GM23248 (cell line): Measurements from ENCODE around the gene ULK4. TPM values are rescaled to one million over a fixed set of nuclear protein-coding genes. Genes with fewer than 3 reads are reported as not detected.

ENCODE experiments used
- DNase-seq: peaks from one replicate; pipeline ENCODE4 v3.0.0-alpha.2; 2015
- H2AFZ ChIP-seq: fragments of 200-600 bp; sonication (generic); 2 replicates; pipeline ENCODE4 v1.6.1; 2016; ENCODE audit warnings: antibody characterized with exemption
- H3F3A ChIP-seq: fragments of 200-600 bp; sonication (generic); 2 replicates; pipeline ENCODE4 v1.6.1; 2016; ENCODE audit warnings: mild to moderate bottlenecking, antibody characterized with exemption, mixed run types; ENCODE audit not compliant: insufficient read depth
- H3K27ac ChIP-seq: fragments of 200-600 bp; sonication (generic); 2 replicates; pipeline ENCODE4 v1.5.1; 2016; ENCODE audit warnings: mild to moderate bottlenecking
- H3K27me3 ChIP-seq: fragments of 200-600 bp; sonication (generic); replicated peaks from 2 replicates; pipeline ENCODE4 v1.6.1; 2016; ENCODE audit warnings: mild to moderate bottlenecking; ENCODE audit not compliant: insufficient read depth
- H3K36me3 ChIP-seq: fragments of 200-600 bp; sonication (generic); 2 replicates; pipeline ENCODE4 v1.6.1; 2016; ENCODE audit warnings: low read depth, mild to moderate bottlenecking
- H3K4me1 ChIP-seq: fragments of 200-600 bp; sonication (generic); 2 replicates; pipeline ENCODE4 v1.6.1; 2016; ENCODE audit warnings: mild to moderate bottlenecking; ENCODE audit not compliant: insufficient read depth
- H3K4me2 ChIP-seq: fragments of 200-600 bp; sonication (generic); one replicate; pipeline ENCODE4 v1.6.1; 2016; ENCODE audit warnings: mild to moderate bottlenecking; ENCODE audit not compliant: unreplicated experiment
- H3K4me3 ChIP-seq: fragments of 200-600 bp; sonication (generic); 2 replicates; pipeline ENCODE4 v1.5.1; 2016; ENCODE audit warnings: mild to moderate bottlenecking
- H3K79me2 ChIP-seq: fragments of 200-600 bp; sonication (generic); 2 replicates; pipeline ENCODE4 v1.6.1; 2016; ENCODE audit warnings: mild to moderate bottlenecking; ENCODE audit not compliant: insufficient read depth
- H3K9ac ChIP-seq: fragments of 200-600 bp; sonication (generic); 2 replicates; pipeline ENCODE4 v1.6.1; 2016; ENCODE audit warnings: mild to moderate bottlenecking
- H3K9me2 ChIP-seq: fragments of 200-600 bp; sonication (generic); 2 replicates; pipeline ENCODE4 v1.6.1; 2016; ENCODE audit warnings: mixed run types, mild to moderate bottlenecking, moderate library complexity; ENCODE audit not compliant: insufficient read depth
- H3K9me3 ChIP-seq: fragments of 200-600 bp; sonication (generic); one replicate; pipeline ENCODE4 v1.6.1; 2017; ENCODE audit warnings: low read depth
- H4K20me1 ChIP-seq: fragments of 200-600 bp; sonication (generic); 2 replicates; pipeline ENCODE4 v1.6.0; 2016; ENCODE audit not compliant: insufficient read depth
- EZH2 ChIP-seq: fragments of 200-600 bp; sonication (generic); IDR thresholded peaks from 2 replicates; pipeline ENCODE4 v1.6.1; 2018; ENCODE audit warnings: antibody characterized with exemption, mild to moderate bottlenecking; ENCODE audit not compliant: insufficient read depth, poor library complexity, severe bottlenecking
- EZH2phosphoT487 ChIP-seq: fragments of 200-600 bp; sonication (generic); IDR thresholded peaks from 2 replicates; pipeline ENCODE4 v1.6.1; 2018; ENCODE audit warnings: antibody characterized with exemption, moderate library complexity, mild to moderate bottlenecking, low read depth; ENCODE audit not compliant: insufficient read depth
- WGBS, 2 experiments: methylation state at CpG; one replicate each; pipeline ENCODE4 v1.1.6; 2015 to 2017; ENCODE audit warnings: low lambda C conversion rate in 2 of 2, low coverage in 1 of 2; ENCODE audit errors: missing lambda C conversion rate in 2 of 2; 5-methylcytosine and 5-hydroxymethylcytosine counted together
- in situ Hi-C: fragments of 300-500 bp; cut with MboI; formaldehyde crosslinking; loops from 2 replicates; pipeline ENCODE4 v1.15.0; 2020
- polyA plus RNA-seq: library from polyadenylated mRNA; unstranded; fragments of >200 nt; fragmentation: Nextera tagmentation; extraction: Ambion mirVana; gene quantifications from 2 replicates; pipeline ENCODE4 v1.2.1, GENCODE V29; 2016
- total RNA-seq: library from RNA; depleted of rRNA; stranded (reverse); fragments of >200 nt; shearing (Covaris generic); gene quantifications from 2 replicates; pipeline ENCODE4 v1.2.3, GENCODE V29; 2014

ULK4 gene
- total and polyA plus RNA-seq, 2 experiments from 2014 or later, result 3.5 to 20.3 TPM

DNA sequence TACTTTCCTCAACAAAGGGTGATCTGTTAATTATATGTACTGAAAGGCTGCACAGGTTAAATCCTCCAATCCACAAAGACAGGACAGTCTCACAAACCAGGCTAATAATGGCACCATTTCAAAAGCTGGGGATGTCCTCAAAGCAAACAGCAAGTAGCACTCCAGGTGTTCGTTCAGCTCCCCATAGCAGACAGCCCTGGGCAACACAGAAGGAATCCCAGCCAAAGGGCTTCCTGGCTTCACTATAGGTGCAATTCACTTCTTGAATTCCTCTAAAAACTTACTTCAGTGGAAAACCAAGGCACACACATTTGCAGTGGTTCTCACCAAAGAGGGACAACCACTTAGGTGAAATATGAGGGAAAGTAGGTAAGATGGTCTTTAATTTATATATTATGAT, 595.9 kb downstream of the ULK4 start:
- Histone ChIP-seq H3K4me3 (no peak overlapping the region), H3K9ac (no peak overlapping the region), H3K36me3 (no peaks in the 10 kb centered on the region), H4K20me1 (no peaks in the 10 kb centered on the region), H3K79me2 (no peaks in the 10 kb centered on the region), H3F3A (peaks cover 9% of the 10 kb centered on the region; the same call in 1 of the 2 replicates), H3K27ac (no peak overlapping the region), H3K27me3 (no peaks in the 10 kb centered on the region), H2AFZ (no peak overlapping the region), H3K4me1 (peaks cover 9% of the 10 kb centered on the region; the same call in 1 of the 2 replicates), H3K9me3 (no peaks in the 10 kb centered on the region), H3K4me2 (no peak overlapping the region), H3K9me2 (no peaks in the 10 kb centered on the region)
- no peak for TF ChIP-seq EZH2
- TF ChIP-seq EZH2phosphoT487, result no peak
- no peak for DNase-seq
- in situ Hi-C loops, result no loop called here
- WGBS, 2 experiments, result 95 to 100% methylated on average over 1 of the region's 1 CpG

DNA sequence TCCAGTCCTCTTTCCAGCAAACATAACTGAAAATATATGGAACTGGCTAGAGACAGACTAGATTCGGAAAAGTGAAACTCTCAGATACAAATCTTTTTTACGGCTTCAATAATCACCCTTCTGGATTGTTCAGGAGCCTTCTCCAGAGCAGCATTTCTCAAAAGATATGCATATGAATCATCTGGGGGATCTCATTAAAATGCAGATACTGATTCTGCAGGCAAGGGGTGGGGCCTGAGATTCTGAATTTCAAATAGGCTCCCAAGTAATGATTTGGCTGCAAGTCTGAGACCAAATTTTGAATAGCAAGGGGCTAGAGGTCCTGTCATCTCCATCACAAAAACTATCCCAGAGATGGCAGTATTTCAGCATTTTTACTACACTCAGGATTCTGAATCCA, 597.2 kb downstream of the ULK4 start:
- in situ Hi-C loops, result no loop called here
- Histone ChIP-seq H3K9ac (no peak overlapping the region), H3K9me2 (no peaks in the 10 kb centered on the region), H3K9me3 (no peaks in the 10 kb centered on the region), H3K36me3 (no peaks in the 10 kb centered on the region), H3K27me3 (no peaks in the 10 kb centered on the region), H3K27ac (no peak overlapping the region), H3K4me3 (no peak overlapping the region), H3F3A (peaks cover 9% of the 10 kb centered on the region; the same call in 1 of the 2 replicates), H3K79me2 (no peaks in the 10 kb centered on the region), H3K4me2 (no peak overlapping the region), H3K4me1 (peaks cover 9% of the 10 kb centered on the region; the same call in 1 of the 2 replicates), H4K20me1 (no peaks in the 10 kb centered on the region), H2AFZ (no peak overlapping the region)
- peak; percentile 25 for DNase-seq
- 38 to 40% methylated on average over 2 of the region's 2 CpGs for WGBS, 2 experiments
- no peak for TF ChIP-seq EZH2phosphoT487
- no peak for TF ChIP-seq EZH2

DNA sequence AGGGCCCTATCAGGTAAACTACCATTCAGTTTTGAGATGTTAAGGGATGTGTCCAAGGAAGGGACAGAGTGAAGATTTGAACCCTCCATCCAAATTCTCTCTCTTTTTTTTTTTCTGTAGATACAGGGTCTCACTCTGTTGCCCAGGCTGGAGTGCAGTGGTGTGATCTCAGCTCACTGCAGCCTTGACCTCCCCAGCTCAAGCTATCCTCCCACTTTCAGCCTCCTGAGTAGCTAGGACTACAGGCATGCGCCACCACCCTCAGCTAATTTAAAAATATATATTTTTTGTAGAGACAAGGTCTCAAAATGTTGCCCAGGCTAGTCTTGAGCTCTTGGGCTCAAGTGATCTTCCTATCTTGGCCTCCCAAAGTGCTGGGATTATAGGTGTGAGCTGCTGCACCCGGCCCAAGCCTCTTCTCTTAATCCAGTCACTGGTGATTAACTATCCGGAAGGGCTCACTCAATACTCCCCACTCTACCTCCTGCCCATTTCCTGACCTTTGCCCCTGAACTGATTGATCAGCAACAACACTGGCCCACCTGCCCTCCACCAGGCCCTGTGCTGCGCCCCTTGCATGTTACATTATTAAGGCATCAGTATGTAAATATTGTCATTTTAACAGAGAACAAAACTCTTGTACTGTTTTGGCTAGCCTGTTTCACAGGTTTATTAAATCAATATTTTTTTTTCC, 597.9 kb downstream of the ULK4 start:
- Histone ChIP-seq H3K9me3 (no peaks in the 10 kb centered on the region), H3K9ac (no peak overlapping the region), H3K4me2 (no peak overlapping the region), H3F3A (peaks cover 9% of the 10 kb centered on the region; the same call in 1 of the 2 replicates), H3K4me1 (peaks cover 9% of the 10 kb centered on the region; the same call in 1 of the 2 replicates), H3K27ac (no peak overlapping the region), H4K20me1 (no peaks in the 10 kb centered on the region), H3K27me3 (no peaks in the 10 kb centered on the region), H3K36me3 (no peaks in the 10 kb centered on the region), H3K4me3 (no peak overlapping the region), H2AFZ (no peak overlapping the region), H3K79me2 (no peaks in the 10 kb centered on the region), H3K9me2 (no peaks in the 10 kb centered on the region)
- TF ChIP-seq EZH2phosphoT487 (no peak), EZH2 (no peak)
- no peak for DNase-seq
- in situ Hi-C loops, result no loop called here
- 91 to 93% methylated on average over 4 of the region's 4 CpGs for WGBS, 2 experiments

DNA sequence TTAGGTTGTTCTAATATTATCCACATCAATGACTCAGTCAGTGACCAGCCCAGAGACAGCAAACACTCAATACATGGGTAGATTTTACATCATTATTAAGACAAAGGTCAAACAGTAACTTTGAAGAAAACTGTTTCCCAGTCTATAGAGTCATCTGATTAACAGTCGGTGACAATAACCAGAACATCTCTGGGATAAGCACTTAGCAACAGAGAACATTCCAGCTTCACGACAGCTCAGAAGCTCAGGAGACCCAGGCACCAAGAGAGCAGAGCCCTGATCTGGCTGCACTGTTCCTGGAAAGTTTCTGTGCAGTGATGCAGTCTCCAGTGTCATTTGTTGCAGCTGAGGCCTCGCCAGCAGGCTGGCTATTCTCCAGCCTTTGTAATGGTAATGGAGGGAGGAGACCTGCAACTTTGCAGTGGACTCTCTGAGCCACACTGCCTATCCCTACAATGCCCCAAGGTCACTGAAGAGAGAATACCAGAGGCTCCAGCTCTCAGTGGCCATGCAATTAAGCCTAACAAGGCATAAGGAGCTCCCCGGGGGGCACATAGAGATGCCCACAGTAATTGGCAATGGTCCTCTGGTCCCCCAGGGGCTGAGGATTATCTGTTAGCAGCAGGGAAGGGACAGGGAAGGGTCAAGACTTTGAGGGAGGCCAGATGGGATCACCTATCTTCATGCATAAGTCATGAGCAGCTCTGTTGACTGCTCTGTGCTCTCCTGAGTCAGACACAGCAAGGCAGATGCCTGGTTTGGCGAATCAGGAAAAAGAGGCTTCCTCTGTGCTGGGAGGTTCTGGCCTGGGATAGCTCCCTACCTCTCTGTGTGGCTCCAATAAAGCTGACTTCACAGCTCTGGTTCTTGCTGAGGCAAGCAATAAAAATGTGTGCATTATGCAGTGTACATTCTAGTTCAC, 599.0 kb downstream of the ULK4 start:
- no peak overlapping the region for H2AFZ ChIP-seq
- H3K9ac ChIP-seq, result no peak overlapping the region
- WGBS, 2 experiments, result 37 to 50% methylated on average over 5 of the region's 5 CpGs

More for the DNA sequence above, 599.0 kb downstream of the ULK4 start:
- Histone ChIP-seq H3K27me3 (no peaks in the 10 kb centered on the region), H3K4me1 (peaks cover 9% of the 10 kb centered on the region; the same call in 1 of the 2 replicates), H3K4me2 (no peak overlapping the region), H3K36me3 (no peaks in the 10 kb centered on the region), H3K4me3 (no peak overlapping the region), H3K9me3 (no peaks in the 10 kb centered on the region), H3K79me2 (no peaks in the 10 kb centered on the region), H4K20me1 (no peaks in the 10 kb centered on the region), H3K9me2 (no peaks in the 10 kb centered on the region), H3K27ac (no peak overlapping the region), H3F3A (peaks cover 9% of the 10 kb centered on the region; the same call in 1 of the 2 replicates)
- TF ChIP-seq EZH2 (no peak), EZH2phosphoT487 (no peak)
- in situ Hi-C loops, result no loop called here
- peak; percentile 37 for DNase-seq
